A673 (cell line): ENCODE results near the gene NDST3. TPM values are rescaled to one million over a fixed set of nuclear protein-coding genes. Genes with fewer than 3 reads are reported as not detected.
A peak's percentile ranks its signal among the peaks of the same experiment; 100 is the strongest.

ENCODE experiments used
- BruUV-seq: library from RNA; stranded (reverse); fragments of 400-500 nt; replicated peaks from 2 replicates; lab custom pipeline; 2021; lab: Mats Ljungman, UMichigan
- CTCF ChIA-PET: fragments of 300-600 bp; sonication (Branson Sonifier 250); formaldehyde crosslinking; loops from one replicate; lab custom pipeline; 2022; ENCODE audit warnings: antibody characterized with exemption; lab: Charles Lee
- POLR2A ChIA-PET: fragments of 300-600 bp; sonication (Branson Sonifier 250); formaldehyde crosslinking; loops from one replicate; lab custom pipeline; 2022; ENCODE audit warnings: antibody characterized with exemption; ENCODE audit not compliant: low non-redundant PET; lab: Charles Lee
- DNase-seq: peaks from one replicate; pipeline ENCODE4 v3.0.0-alpha.2; 2015; ENCODE audit warnings: low spot score
- H3K27ac ChIP-seq: fragments of 200-600 bp; sonication (generic); 2 replicates; pipeline ENCODE4 v1.5.1; 2016; ENCODE audit warnings: mixed run types, low read depth, mild to moderate bottlenecking, mixed read lengths, antibody characterized with exemption, low read length; ENCODE audit not compliant: poor library complexity, severe bottlenecking
- H3K27me3 ChIP-seq: fragments of 200-600 bp; sonication (generic); replicated peaks from 2 replicates; pipeline ENCODE4 v1.6.1; 2017; ENCODE audit warnings: mixed run types, low read depth, mild to moderate bottlenecking, mixed read lengths, antibody characterized with exemption, low read length; ENCODE audit not compliant: insufficient read depth, poor library complexity
- H3K36me3 ChIP-seq: fragments of 200-600 bp; sonication (generic); 2 replicates; pipeline ENCODE4 v1.6.1; 2016; ENCODE audit warnings: mixed run types, mild to moderate bottlenecking, mixed read lengths, antibody characterized with exemption, low read length; ENCODE audit not compliant: insufficient read depth, poor library complexity, severe bottlenecking
- H3K4me1 ChIP-seq: fragments of 200-600 bp; sonication (generic); 2 replicates; pipeline ENCODE4 v1.6.1; 2017; ENCODE audit warnings: mixed run types, mild to moderate bottlenecking, mixed read lengths, antibody characterized with exemption, low read length; ENCODE audit not compliant: insufficient read depth, poor library complexity, severe bottlenecking
- H3K4me3 ChIP-seq: fragments of 200-600 bp; sonication (generic); 2 replicates; pipeline ENCODE4 v1.5.1; 2016; ENCODE audit warnings: low read depth, mixed run types, mild to moderate bottlenecking, mixed read lengths, low read length; ENCODE audit not compliant: poor library complexity, severe bottlenecking
- H3K9me3 ChIP-seq: fragments of 200-600 bp; sonication (generic); 2 replicates; pipeline ENCODE4 v1.6.1; 2016; ENCODE audit warnings: mixed run types, low read depth, mild to moderate bottlenecking, mixed read lengths, antibody characterized with exemption, low read length; ENCODE audit not compliant: poor library complexity, severe bottlenecking
- CTCF ChIP-seq: fragments of 300-800, 200-600 bp; sonication (generic); conservative IDR thresholded peaks from 2 replicates; pipeline ENCODE4 v1.5.1; 2017; ENCODE audit warnings: low read depth, mild to moderate bottlenecking, antibody characterized with exemption, low read length, moderate library complexity, mixed read lengths
- EZH2 ChIP-seq: fragments of 200-600 bp; sonication (generic); IDR thresholded peaks from 2 replicates; pipeline ENCODE4 v1.6.1; 2017; ENCODE audit warnings: borderline replicate concordance, low read depth, mild to moderate bottlenecking, mixed read lengths, antibody characterized with exemption, low read length; ENCODE audit not compliant: poor library complexity, severe bottlenecking
- intact Hi-C: fragments of 100-400 bp; cut with micrococcal nuclease; formaldehyde crosslinking; loops from one replicate; pipeline ENCODE4 v1.10.0; 2022; ENCODE audit not compliant: unreplicated experiment
- total RNA-seq: library from RNA; stranded (reverse); gene quantifications from 2 replicates; pipeline ENCODE4 v1.2.3, GENCODE V29; 2021

NDST3 gene
- total RNA-seq, 1 experiment from 2014 or later = 3.0 TPM

GRCh38 chr4:118033148-118034052 lies 886 bp upstream of the NDST3 start:
- no TSS peak for BruUV-seq
- Histone ChIP-seq H3K4me1 (peaks cover 6% of the 10 kb centered on the region), H3K4me3 (peak overlapping the region; percentile 70), H3K27ac (no peak overlapping the region), H3K9me3 (no peaks in the 10 kb centered on the region), H3K27me3 (no peaks in the 10 kb centered on the region), H3K36me3 (no peaks in the 10 kb centered on the region)
- DNase-seq = peak; percentile 77
- ChIA-PET POLR2A (no interaction called here), CTCF (interaction anchor here (0.5 to 0.7 kb wide), 2 partner anchors 25 to 899 kb away, joined by 4 read pairs; no protein-coding TSS in a partner anchor)
- intact Hi-C loops = loop anchor here (1.0 to 5.0 kb wide), 3 partner anchors 189 to 1851 kb away; no protein-coding TSS in a partner anchor
- TF ChIP-seq EZH2 (no peak), CTCF (no peak)

DNA sequence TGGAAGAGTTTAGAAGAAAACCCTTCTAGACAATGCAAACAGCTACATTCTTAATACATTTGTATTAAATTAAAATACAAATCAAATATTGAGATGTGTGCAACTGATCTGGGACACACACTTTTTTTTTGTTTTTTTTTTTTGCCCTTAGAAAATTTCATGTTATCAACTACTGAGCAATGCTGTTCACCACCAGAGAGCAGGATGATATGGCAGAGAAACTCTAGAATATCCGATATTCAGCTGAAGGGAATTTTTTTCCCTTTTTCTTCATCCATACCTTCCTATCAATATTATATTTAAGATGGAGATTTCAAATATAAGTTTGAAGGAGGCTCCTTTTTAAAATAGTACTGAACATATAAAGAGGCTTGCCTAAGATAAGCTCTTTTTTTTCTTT lies 1.0 kb downstream of the NDST3 start:
- H3K27ac ChIP-seq = no peak overlapping the region
- H3K27me3 ChIP-seq = no peaks in the 10 kb centered on the region
- ChIA-PET POLR2A (no interaction called here), CTCF (no interaction called here)
- no peak overlapping the region for H3K4me3 ChIP-seq
- peaks cover 6% of the 10 kb centered on the region for H3K4me1 ChIP-seq
- TF ChIP-seq CTCF = no peak
- TF ChIP-seq EZH2 = no peak
- BruUV-seq = no TSS peak
- intact Hi-C loops = loop anchor here (5.0 kb wide), 1 partner anchor 473 kb away; no protein-coding TSS in a partner anchor
- no peaks in the 10 kb centered on the region for H3K36me3 ChIP-seq
- no peak for DNase-seq
- H3K9me3 ChIP-seq = no peaks in the 10 kb centered on the region

GRCh38 chr4:118036336-118036735 lies 2.0 kb downstream of the NDST3 start:
- intact Hi-C loops = loop anchor here (5.0 kb wide), 1 partner anchor 474 kb away; no protein-coding TSS in a partner anchor
- H3K4me1 ChIP-seq = peaks cover 6% of the 10 kb centered on the region
- DNase-seq = no peak
- ChIA-PET POLR2A (no interaction called here), CTCF (no interaction called here)
- H3K9me3 ChIP-seq = no peaks in the 10 kb centered on the region
- no TSS peak for BruUV-seq
- H3K27ac ChIP-seq = no peak overlapping the region
- no peaks in the 10 kb centered on the region for H3K27me3 ChIP-seq
- H3K36me3 ChIP-seq = no peaks in the 10 kb centered on the region
- no peak overlapping the region for H3K4me3 ChIP-seq
- no peak for TF ChIP-seq CTCF
- TF ChIP-seq EZH2 = no peak
